ENCODE results near the gene SLC24A3.

The SLC24A3 gene

GRCh38 chr20:19431316-19431700 lies 218.9 kb downstream of the SLC24A3 start:
- DNase-seq = no peak

GRCh38 chr20:19431906-19432305 lies 219.5 kb downstream of the SLC24A3 start:
- DNase-seq = no peak

- no peak for DNase-seq
These were observed 221.2 kb downstream of the SLC24A3 start for GRCh38 chr20:19433371-19434350.

GRCh38 chr20:19435316-19435715 lies 222.9 kb downstream of the SLC24A3 start:
- no peak for DNase-seq

- no peak for DNase-seq
These were observed 223.4 kb downstream of the SLC24A3 start for GRCh38 chr20:19435821-19436220.

GRCh38 chr20:19438488-19438887 lies 226.0 kb downstream of the SLC24A3 start:
- no peak for DNase-seq

GRCh38 chr20:19440660-19441527 lies 228.5 kb downstream of the SLC24A3 start:
- no peak for DNase-seq

- no peak for DNase-seq
These were observed 233.8 kb downstream of the SLC24A3 start for GRCh38 chr20:19446246-19446645.

GRCh38 chr20:19448632-19449031 lies 236.2 kb downstream of the SLC24A3 start:
- no peak for DNase-seq

GRCh38 chr20:19449051-19449450 lies 236.6 kb downstream of the SLC24A3 start:
- no peak for DNase-seq

- no peak for DNase-seq
These were observed 238.9 kb downstream of the SLC24A3 start for GRCh38 chr20:19451231-19451922.

- no peak for DNase-seq
These were observed 239.5 kb downstream of the SLC24A3 start for GRCh38 chr20:19451923-19452295.

- DNase-seq = no peak
These were observed 241.0 kb downstream of the SLC24A3 start for GRCh38 chr20:19453410-19453809.

GRCh38 chr20:19453862-19454261 lies 241.4 kb downstream of the SLC24A3 start:
- DNase-seq = no peak

- DNase-seq = no peak
These were observed 244.4 kb downstream of the SLC24A3 start for GRCh38 chr20:19456595-19457395.

- DNase-seq = no peak
These were observed 245.2 kb downstream of the SLC24A3 start for GRCh38 chr20:19457611-19458010.

GRCh38 chr20:19460386-19460785 lies 247.9 kb downstream of the SLC24A3 start:
- no peak for DNase-seq

- no peak for DNase-seq
These were observed 250.0 kb downstream of the SLC24A3 start for GRCh38 chr20:19462491-19462890.

GRCh38 chr20:19463597-19463996 lies 251.2 kb downstream of the SLC24A3 start:
- DNase-seq = no peak

GRCh38 chr20:19465536-19465935 lies 253.1 kb downstream of the SLC24A3 start:
- DNase-seq = no peak

- no peak for DNase-seq
These were observed 253.9 kb downstream of the SLC24A3 start for GRCh38 chr20:19466206-19466928.
